ENCODE measurements around the gene RPS6KA2. TPM values are rescaled to one million over a fixed set of nuclear protein-coding genes. Genes with fewer than 3 reads are reported as not detected.
A peak's percentile ranks its signal among the peaks of the same experiment; 100 is the strongest.

Gene RPS6KA2
- total RNA-seq, 3 donors from 2014 or later (not counting 1 experiment from before 2014, with no cell fraction given) = 2.8 to 4.5 (median 2.9) TPM

GRCh38 chr6:166556863-166557322 is 70.2 kb downstream of the RPS6KA2 start:
- peak; percentile 31 to 61 (median 40) for ATAC-seq

DNA sequence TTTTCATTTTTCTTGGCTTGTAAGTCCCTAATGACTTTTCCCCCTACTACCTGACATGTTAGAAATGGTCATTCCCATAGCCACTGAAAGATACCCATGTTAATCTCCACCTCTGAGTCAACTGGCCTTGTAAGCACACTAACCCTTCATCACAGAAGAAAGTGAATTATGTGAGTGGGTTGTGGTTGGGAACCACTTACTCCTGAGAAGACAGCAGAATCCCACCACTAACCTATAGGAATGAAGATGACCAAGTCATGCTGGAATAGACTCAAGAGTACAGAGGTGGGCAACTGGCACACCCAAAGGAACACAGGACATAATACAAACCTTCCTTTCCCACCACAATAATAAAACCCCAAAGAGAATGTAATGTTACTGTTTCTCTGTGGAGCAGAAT is 70.7 kb downstream of the RPS6KA2 start:
- Histone ChIP-seq H3K36me3 (ENCODE audit: control insufficient read depth, insufficient read depth, low read length) (no peaks in the 10 kb centered on the region), H3K27ac (ENCODE audit: low read length) (no peak overlapping the region), H3K9me3 (ENCODE audit: control insufficient read depth, insufficient read depth, low read length) (no peaks in the 10 kb centered on the region), H3K4me3 (ENCODE audit: low read length) (no peak overlapping the region), H3K27me3 (ENCODE audit: control insufficient read depth, insufficient read depth, low read length) (no peaks in the 10 kb centered on the region), H3K4me1 (ENCODE audit: control insufficient read depth, insufficient read depth, low read length) (peaks cover 3% of the 10 kb centered on the region)
- H3K36me3 Mint-ChIP-seq = peaks cover 6% of the 10 kb centered on the region
- H3K4me1 Mint-ChIP-seq = peaks cover 10 to 11% of the 10 kb centered on the region in 2 donors
- ATAC-seq = no peak
- H3K27ac Mint-ChIP-seq = no peak overlapping the region
- H3K27me3 Mint-ChIP-seq (ENCODE audit: low read depth in 2 of 2) = peaks cover 23 to 26% of the 10 kb centered on the region in 2 donors
- DNase-seq = no peak
- no peak overlapping the region for H3K4me3 Mint-ChIP-seq
- intact Hi-C loops (cut with micrococcal nuclease) = no loop called here
- TF ChIP-seq CTCF (IDR thresholded peaks at IDR 0.05) = no peak
- no peaks in the 10 kb centered on the region for H3K9me3 Mint-ChIP-seq

More at GRCh38 chr6:166556863-166557322, 70.2 kb downstream of the RPS6KA2 start:
- Mint-ChIP-seq H3K27ac (no peak overlapping the region), H3K36me3 (peaks cover 6% of the 10 kb centered on the region), H3K9me3 (no peaks in the 10 kb centered on the region), H3K4me3 (no peak overlapping the region), H3K4me1 (peaks cover 10 to 11% of the 10 kb centered on the region in 2 donors), H3K27me3 (ENCODE audit: low read depth in 2 of 2) (peaks cover 23 to 27% of the 10 kb centered on the region in 2 donors)
- no peak for DNase-seq
- Histone ChIP-seq H3K36me3 (ENCODE audit: control insufficient read depth, insufficient read depth, low read length) (no peaks in the 10 kb centered on the region), H3K4me3 (ENCODE audit: low read length) (no peak overlapping the region), H3K4me1 (ENCODE audit: control insufficient read depth, insufficient read depth, low read length) (peaks cover 3% of the 10 kb centered on the region), H3K9me3 (ENCODE audit: control insufficient read depth, insufficient read depth, low read length) (no peaks in the 10 kb centered on the region), H3K27me3 (ENCODE audit: control insufficient read depth, insufficient read depth, low read length) (no peaks in the 10 kb centered on the region), H3K27ac (ENCODE audit: low read length) (no peak overlapping the region)
- WGBS (ENCODE audit: insufficient coverage) = 34% methylated on average over 16 of the region's 16 CpGs
- no peak for TF ChIP-seq CTCF (IDR thresholded peaks at IDR 0.05)
- intact Hi-C loops (cut with micrococcal nuclease) = no loop called here

- no peaks in the 10 kb centered on the region for H3K36me3 ChIP-seq (ENCODE audit: control insufficient read depth, insufficient read depth, low read length)
- H3K4me1 ChIP-seq (ENCODE audit: control insufficient read depth, insufficient read depth, low read length) = peaks cover 3% of the 10 kb centered on the region
- no peaks in the 10 kb centered on the region for H3K9me3 ChIP-seq (ENCODE audit: control insufficient read depth, insufficient read depth, low read length)
- DNase-seq = no peak
- WGBS (ENCODE audit: insufficient coverage) = 90% methylated on average over 6 of the region's 6 CpGs
- intact Hi-C loops (cut with micrococcal nuclease) = no loop called here
- Mint-ChIP-seq H3K27ac (no peak overlapping the region), H3K36me3 (peaks cover 5% of the 10 kb centered on the region), H3K4me1 (peaks cover 10 to 11% of the 10 kb centered on the region in 2 donors), H3K27me3 (ENCODE audit: low read depth in 2 of 2) (peaks cover 21 to 29% of the 10 kb centered on the region in 2 donors), H3K4me3 (no peak overlapping the region), H3K9me3 (no peaks in the 10 kb centered on the region)
- H3K27me3 ChIP-seq (ENCODE audit: control insufficient read depth, insufficient read depth, low read length) = no peaks in the 10 kb centered on the region
- TF ChIP-seq CTCF (IDR thresholded peaks at IDR 0.05) = no peak
- H3K4me3 ChIP-seq (ENCODE audit: low read length) = no peak overlapping the region
- ATAC-seq = no peak
- H3K27ac ChIP-seq (ENCODE audit: low read length) = no peak overlapping the region
These were observed 72.0 kb downstream of the RPS6KA2 start for GRCh38 chr6:166555086-166555485.

GRCh38 chr6:166554316-166554715 is 72.7 kb downstream of the RPS6KA2 start:
- intact Hi-C loops (cut with micrococcal nuclease) = no loop called here
- Mint-ChIP-seq H3K4me1 (peaks cover 10 to 11% of the 10 kb centered on the region in 2 donors), H3K27ac (no peak overlapping the region), H3K27me3 (ENCODE audit: low read depth in 2 of 2) (peaks cover 19 to 29% of the 10 kb centered on the region in 2 donors), H3K9me3 (no peaks in the 10 kb centered on the region), H3K4me3 (no peak overlapping the region), H3K36me3 (no peaks in the 10 kb centered on the region)
- ATAC-seq (no peak), DNase-seq (no peak)
- Histone ChIP-seq H3K27me3 (ENCODE audit: control insufficient read depth, insufficient read depth, low read length) (no peaks in the 10 kb centered on the region), H3K9me3 (ENCODE audit: control insufficient read depth, insufficient read depth, low read length) (no peaks in the 10 kb centered on the region), H3K4me3 (ENCODE audit: low read length) (no peak overlapping the region), H3K4me1 (ENCODE audit: control insufficient read depth, insufficient read depth, low read length) (peaks cover 3% of the 10 kb centered on the region), H3K27ac (ENCODE audit: low read length) (no peak overlapping the region), H3K36me3 (ENCODE audit: control insufficient read depth, insufficient read depth, low read length) (no peaks in the 10 kb centered on the region)
- WGBS (ENCODE audit: insufficient coverage) = 90% methylated on average over 2 of the region's 8 CpGs
- TF ChIP-seq CTCF (IDR thresholded peaks at IDR 0.05) = no peak

Measured in natural killer cell (primary cell).